Lower leg skin (tissue), 3 donors: ENCODE results near the gene FAM53A.

Experiments
- POLR2A ChIP-seq, 2 donors: fragments of 450-650 bp; IDR thresholded peaks; one replicate each; pipeline ENCODE4 v1.6.1; 2016 to 2017; ENCODE audit warnings: antibody characterized with exemption in 2 of 2, mild to moderate bottlenecking in 1 of 2, moderate library complexity in 1 of 2
- TF ChIP-seq, protein P1 (sequence below), 3 donors: fragments of 450-650 bp; IDR thresholded peaks; one replicate each; pipeline ENCODE4 v1.5.1; 2016; ENCODE audit warnings: antibody characterized with exemption in 3 of 3, mild to moderate bottlenecking in 3 of 3, moderate library complexity in 2 of 3

DNA sequence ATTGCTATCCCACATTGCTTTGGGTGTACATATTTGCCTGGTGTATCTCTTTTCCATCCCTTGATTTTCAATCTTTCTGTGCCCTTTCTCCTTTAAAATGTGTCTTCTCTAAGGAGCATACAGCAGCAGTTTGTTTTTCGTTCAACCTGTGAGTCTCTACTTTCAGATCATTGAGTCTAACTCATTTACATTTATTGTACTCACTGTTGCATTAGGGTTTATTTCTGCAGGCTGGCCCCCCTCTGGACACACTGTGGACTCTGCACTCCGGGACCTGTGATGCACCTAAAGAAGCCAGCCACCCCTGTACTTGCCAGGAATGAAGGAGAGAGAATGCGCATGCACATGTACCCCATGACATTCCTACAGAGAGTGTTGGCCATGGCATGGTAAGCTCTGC is 93.0 kb downstream of the FAM53A start:
- TF ChIP-seq, protein P1, sequence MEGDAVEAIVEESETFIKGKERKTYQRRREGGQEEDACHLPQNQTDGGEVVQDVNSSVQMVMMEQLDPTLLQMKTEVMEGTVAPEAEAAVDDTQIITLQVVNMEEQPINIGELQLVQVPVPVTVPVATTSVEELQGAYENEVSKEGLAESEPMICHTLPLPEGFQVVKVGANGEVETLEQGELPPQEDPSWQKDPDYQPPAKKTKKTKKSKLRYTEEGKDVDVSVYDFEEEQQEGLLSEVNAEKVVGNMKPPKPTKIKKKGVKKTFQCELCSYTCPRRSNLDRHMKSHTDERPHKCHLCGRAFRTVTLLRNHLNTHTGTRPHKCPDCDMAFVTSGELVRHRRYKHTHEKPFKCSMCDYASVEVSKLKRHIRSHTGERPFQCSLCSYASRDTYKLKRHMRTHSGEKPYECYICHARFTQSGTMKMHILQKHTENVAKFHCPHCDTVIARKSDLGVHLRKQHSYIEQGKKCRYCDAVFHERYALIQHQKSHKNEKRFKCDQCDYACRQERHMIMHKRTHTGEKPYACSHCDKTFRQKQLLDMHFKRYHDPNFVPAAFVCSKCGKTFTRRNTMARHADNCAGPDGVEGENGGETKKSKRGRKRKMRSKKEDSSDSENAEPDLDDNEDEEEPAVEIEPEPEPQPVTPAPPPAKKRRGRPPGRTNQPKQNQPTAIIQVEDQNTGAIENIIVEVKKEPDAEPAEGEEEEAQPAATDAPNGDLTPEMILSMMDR (IDR thresholded peaks at IDR 0.05) = no peak
- no peak for TF ChIP-seq POLR2A (IDR thresholded peaks at IDR 0.05)
